ENCODE results near the gene CASP1. TPM values are rescaled to one million over a fixed set of nuclear protein-coding genes. Genes with fewer than 3 reads are reported as not detected.

The CASP1 gene
- total and polyA plus RNA-seq, 2 donors (not counting 3 experiments of a cell fraction or from before 2014, with no cell fraction given): 1.8 to 12.4 TPM

DNA sequence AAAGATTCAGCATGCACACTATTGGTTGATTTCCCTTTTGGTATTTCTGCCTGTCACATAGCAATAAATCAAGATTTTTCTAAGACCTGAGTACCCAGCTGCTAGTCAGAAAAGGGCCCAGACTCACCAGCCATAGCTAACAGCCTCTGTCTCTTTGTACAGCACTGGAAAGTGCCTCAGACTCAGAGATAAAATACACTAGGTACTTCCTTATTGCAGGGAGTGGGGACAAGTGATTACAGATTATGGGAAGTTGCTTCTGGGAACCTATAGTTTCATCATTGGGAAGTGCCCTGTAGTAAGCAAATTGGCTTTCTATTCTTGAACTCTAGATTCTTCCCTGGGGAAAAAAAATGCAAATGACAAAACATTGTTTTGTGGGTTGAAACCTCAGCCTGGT, 11.9 kb downstream of the CASP1 start, which contains the start of gene CASP5:
Gene CASP5 (minus strand): TSS at position 166 of the 400 bp plus-strand sequence. CDS start 32 bp downstream, at position 134.
- TF ChIP-seq JUN (IDR thresholded peaks at IDR 0.05; ENCODE audit: borderline replicate concordance, insufficient read depth, insufficient read length, low read depth) (no peak), POLR2A (IDR thresholded peaks at IDR 0.05; ENCODE audit: low read depth, low read length) (no peak), GATA2 (IDR thresholded peaks at IDR 0.05; ENCODE audit: insufficient read depth, insufficient read length, low read depth, low read length) (no peak), EZH2 (IDR thresholded peaks at IDR 0.05; ENCODE audit: borderline replicate concordance, low read depth, low read length, severe bottlenecking) (no peak)
- TF ChIP-seq, protein P1, sequence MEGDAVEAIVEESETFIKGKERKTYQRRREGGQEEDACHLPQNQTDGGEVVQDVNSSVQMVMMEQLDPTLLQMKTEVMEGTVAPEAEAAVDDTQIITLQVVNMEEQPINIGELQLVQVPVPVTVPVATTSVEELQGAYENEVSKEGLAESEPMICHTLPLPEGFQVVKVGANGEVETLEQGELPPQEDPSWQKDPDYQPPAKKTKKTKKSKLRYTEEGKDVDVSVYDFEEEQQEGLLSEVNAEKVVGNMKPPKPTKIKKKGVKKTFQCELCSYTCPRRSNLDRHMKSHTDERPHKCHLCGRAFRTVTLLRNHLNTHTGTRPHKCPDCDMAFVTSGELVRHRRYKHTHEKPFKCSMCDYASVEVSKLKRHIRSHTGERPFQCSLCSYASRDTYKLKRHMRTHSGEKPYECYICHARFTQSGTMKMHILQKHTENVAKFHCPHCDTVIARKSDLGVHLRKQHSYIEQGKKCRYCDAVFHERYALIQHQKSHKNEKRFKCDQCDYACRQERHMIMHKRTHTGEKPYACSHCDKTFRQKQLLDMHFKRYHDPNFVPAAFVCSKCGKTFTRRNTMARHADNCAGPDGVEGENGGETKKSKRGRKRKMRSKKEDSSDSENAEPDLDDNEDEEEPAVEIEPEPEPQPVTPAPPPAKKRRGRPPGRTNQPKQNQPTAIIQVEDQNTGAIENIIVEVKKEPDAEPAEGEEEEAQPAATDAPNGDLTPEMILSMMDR (IDR thresholded peaks at IDR 0.05; ENCODE audit: extremely low read depth in 1 of 2, insufficient read depth in 1 of 2, low read depth in 1 of 2, low read length in 2 of 2): no peak
- TF ChIP-seq, protein P2, sequence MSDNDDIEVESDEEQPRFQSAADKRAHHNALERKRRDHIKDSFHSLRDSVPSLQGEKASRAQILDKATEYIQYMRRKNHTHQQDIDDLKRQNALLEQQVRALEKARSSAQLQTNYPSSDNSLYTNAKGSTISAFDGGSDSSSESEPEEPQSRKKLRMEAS (IDR thresholded peaks at IDR 0.05; ENCODE audit: insufficient read depth, insufficient read length): no peak
- Histone ChIP-seq H3K4me1 (ENCODE audit: control insufficient read depth, extremely low read depth, insufficient read depth, low read length) (no peaks in the 10 kb centered on the region), H3K27ac (ENCODE audit: insufficient read depth, low read depth, low read length) (no peak within 1 kb of the TSS), H3K9ac (replicated peaks; ENCODE audit: extremely low read depth, insufficient read depth, low read length) (no peak within 1 kb of the TSS), H2AFZ (ENCODE audit: low read depth, low read length) (no peak within 1 kb of the TSS), H3K27me3 (ENCODE audit: control insufficient read depth in 2 of 2, insufficient read depth in 2 of 2, low read length in 2 of 2) (no peaks in the 10 kb centered on the region), H3K9me3 (replicated peaks; ENCODE audit: control insufficient read depth, insufficient read depth, low read length) (no peaks in the 10 kb centered on the region), H3K79me2 (ENCODE audit: control insufficient read depth, insufficient read depth, low read length) (no peaks in the 10 kb centered on the region), H3K4me2 (ENCODE audit: insufficient read depth, low read length) (no peak within 1 kb of the TSS), H4K20me1 (replicated peaks; ENCODE audit: control insufficient read depth, extremely low read depth, insufficient read depth, low read length) (no peaks in the 10 kb centered on the region), H3K4me3 (replicated peaks in 1 of 3; ENCODE audit: insufficient read depth in 1 of 3, low read depth in 1 of 3, low read length in 3 of 3) (no peak within 1 kb of the TSS), H3K9me1 (replicated peaks; ENCODE audit: control insufficient read depth, extremely low read depth, insufficient read depth, low read length) (no peaks in the 10 kb centered on the region), H3K36me3 (ENCODE audit: control insufficient read depth in 2 of 2, extremely low read depth in 1 of 2, insufficient read depth in 2 of 2, low read length in 2 of 2) (no peaks in the 10 kb centered on the region)
- intact Hi-C loops (cut with micrococcal nuclease): no loop called here
- FAIRE-seq (no peak), DNase-seq (ENCODE audit: low read depth, low spot score) (no peak)
- ChIA-PET CTCF (no interaction called here), POLR2A (no interaction called here)
- dilution Hi-C loops (cut with MboI; ENCODE audit: extremely low pct_ligation_motif_present, low sequenced_read_pairs): no loop called here
- no TSS peak for BruUV-seq (replicated peaks)

DNA sequence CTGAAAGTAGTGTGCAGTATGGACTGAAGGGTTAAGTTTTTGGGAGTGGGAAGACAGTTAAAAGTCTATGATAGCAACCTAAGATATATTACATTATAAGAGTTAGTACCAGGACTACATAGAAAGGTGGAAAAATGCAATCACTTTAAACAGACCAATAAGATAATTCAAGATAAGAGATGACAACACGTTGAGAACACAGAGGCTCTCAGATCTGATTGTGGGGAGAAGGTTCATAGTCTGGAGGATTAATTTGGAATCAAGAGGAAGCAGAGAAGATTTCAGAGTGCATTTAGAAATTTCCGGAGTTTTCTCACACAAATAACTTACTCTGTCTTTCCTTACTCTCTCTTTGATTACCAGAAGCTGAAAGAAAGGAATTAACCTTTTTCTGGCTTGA, 12.4 kb downstream of the CASP1 start:
- no peak overlapping the region for H2AFZ ChIP-seq (ENCODE audit: low read depth, low read length)
- ChIA-PET POLR2A (no interaction called here), CTCF (no interaction called here)
- FAIRE-seq: no peak
- H3K9me1 ChIP-seq (replicated peaks; ENCODE audit: control insufficient read depth, extremely low read depth, insufficient read depth, low read length): no peaks in the 10 kb centered on the region
- no peaks in the 10 kb centered on the region for H3K4me1 ChIP-seq (ENCODE audit: control insufficient read depth, extremely low read depth, insufficient read depth, low read length)
- no peaks in the 10 kb centered on the region for H3K79me2 ChIP-seq (ENCODE audit: control insufficient read depth, insufficient read depth, low read length)
- H3K4me3 ChIP-seq (replicated peaks in 1 of 3; ENCODE audit: insufficient read depth in 1 of 3, low read depth in 1 of 3, low read length in 3 of 3): no peak overlapping the region
- no TSS peak for BruUV-seq (replicated peaks)
- intact Hi-C loops (cut with micrococcal nuclease) (no loop called here), dilution Hi-C loops (cut with MboI; ENCODE audit: extremely low pct_ligation_motif_present, low sequenced_read_pairs) (no loop called here)
- no peaks in the 10 kb centered on the region for H3K27me3 ChIP-seq (ENCODE audit: control insufficient read depth in 2 of 2, insufficient read depth in 2 of 2, low read length in 2 of 2)
- DNase-seq (ENCODE audit: low read depth, low spot score): no peak
- H3K4me2 ChIP-seq (ENCODE audit: insufficient read depth, low read length): no peak overlapping the region
- H3K27ac ChIP-seq (ENCODE audit: insufficient read depth, low read depth, low read length): no peak overlapping the region
- no peaks in the 10 kb centered on the region for H4K20me1 ChIP-seq (replicated peaks; ENCODE audit: control insufficient read depth, extremely low read depth, insufficient read depth, low read length)
- H3K9me3 ChIP-seq (replicated peaks; ENCODE audit: control insufficient read depth, insufficient read depth, low read length): no peaks in the 10 kb centered on the region
- no peaks in the 10 kb centered on the region for H3K36me3 ChIP-seq (ENCODE audit: control insufficient read depth in 2 of 2, extremely low read depth in 1 of 2, insufficient read depth in 2 of 2, low read length in 2 of 2)
- H3K9ac ChIP-seq (replicated peaks; ENCODE audit: extremely low read depth, insufficient read depth, low read length): no peak overlapping the region
- TF ChIP-seq, protein P1 (IDR thresholded peaks at IDR 0.05; ENCODE audit: extremely low read depth in 1 of 2, insufficient read depth in 1 of 2, low read depth in 1 of 2, low read length in 2 of 2): no peak
- TF ChIP-seq GATA2 (IDR thresholded peaks at IDR 0.05; ENCODE audit: insufficient read depth, insufficient read length, low read depth, low read length) (no peak), MYC (IDR thresholded peaks at IDR 0.05; ENCODE audit: low read depth, low read length) (no peak), POLR2A (IDR thresholded peaks at IDR 0.05; ENCODE audit: low read depth, low read length) (no peak), EZH2 (IDR thresholded peaks at IDR 0.05; ENCODE audit: borderline replicate concordance, low read depth, low read length, severe bottlenecking) (no peak), FOS (IDR thresholded peaks at IDR 0.05; ENCODE audit: borderline replicate concordance, insufficient read depth, low read length) (no peak), POLR2AphosphoS5 (IDR thresholded peaks at IDR 0.05; ENCODE audit: insufficient read depth, low read depth, low read length) (no peak), JUN (IDR thresholded peaks at IDR 0.05; ENCODE audit: borderline replicate concordance, insufficient read depth, insufficient read length, low read depth) (no peak)
- TF ChIP-seq, protein P2 (IDR thresholded peaks at IDR 0.05; ENCODE audit: insufficient read depth, insufficient read length): no peak

All from endothelial cell of umbilical vein (primary cell).